Measurements from ENCODE around the gene ZHX3. TPM values are rescaled to one million over a fixed set of nuclear protein-coding genes. Genes with fewer than 3 reads are reported as not detected.

Gene ZHX3
- total RNA-seq, 1 donor from 2014 or later: 13.9 TPM

- Mint-ChIP-seq H3K4me1 (no peaks in the 10 kb centered on the region), H3K36me3 (peaks cover 28% of the 10 kb centered on the region), H3K9me3 (peaks cover 32% of the 10 kb centered on the region), H3K27me3 (ENCODE audit: low read depth) (no peaks in the 10 kb centered on the region), H3K27ac (no peak overlapping the region), H3K4me3 (no peak overlapping the region)
- TF ChIP-seq, protein P1, sequence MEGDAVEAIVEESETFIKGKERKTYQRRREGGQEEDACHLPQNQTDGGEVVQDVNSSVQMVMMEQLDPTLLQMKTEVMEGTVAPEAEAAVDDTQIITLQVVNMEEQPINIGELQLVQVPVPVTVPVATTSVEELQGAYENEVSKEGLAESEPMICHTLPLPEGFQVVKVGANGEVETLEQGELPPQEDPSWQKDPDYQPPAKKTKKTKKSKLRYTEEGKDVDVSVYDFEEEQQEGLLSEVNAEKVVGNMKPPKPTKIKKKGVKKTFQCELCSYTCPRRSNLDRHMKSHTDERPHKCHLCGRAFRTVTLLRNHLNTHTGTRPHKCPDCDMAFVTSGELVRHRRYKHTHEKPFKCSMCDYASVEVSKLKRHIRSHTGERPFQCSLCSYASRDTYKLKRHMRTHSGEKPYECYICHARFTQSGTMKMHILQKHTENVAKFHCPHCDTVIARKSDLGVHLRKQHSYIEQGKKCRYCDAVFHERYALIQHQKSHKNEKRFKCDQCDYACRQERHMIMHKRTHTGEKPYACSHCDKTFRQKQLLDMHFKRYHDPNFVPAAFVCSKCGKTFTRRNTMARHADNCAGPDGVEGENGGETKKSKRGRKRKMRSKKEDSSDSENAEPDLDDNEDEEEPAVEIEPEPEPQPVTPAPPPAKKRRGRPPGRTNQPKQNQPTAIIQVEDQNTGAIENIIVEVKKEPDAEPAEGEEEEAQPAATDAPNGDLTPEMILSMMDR (IDR thresholded peaks at IDR 0.05; ENCODE audit: unreplicated experiment): no peak
- no peak for DNase-seq (ENCODE audit: low spot score in 2 of 2, unreplicated experiment in 2 of 2)
Measured at GRCh38 chr20:41205313-41205712, 112.2 kb downstream of the ZHX3 start.

- no peak for DNase-seq (ENCODE audit: low spot score in 2 of 2, unreplicated experiment in 2 of 2)
- H3K9me3 Mint-ChIP-seq: peaks cover 36% of the 10 kb centered on the region
- H3K36me3 Mint-ChIP-seq: peaks cover 32% of the 10 kb centered on the region
- TF ChIP-seq, protein P1 (IDR thresholded peaks at IDR 0.05; ENCODE audit: unreplicated experiment): no peak
- H3K27me3 Mint-ChIP-seq (ENCODE audit: low read depth): no peaks in the 10 kb centered on the region
- H3K4me3 Mint-ChIP-seq: no peak overlapping the region
- no peaks in the 10 kb centered on the region for H3K4me1 Mint-ChIP-seq
- no peak overlapping the region for H3K27ac Mint-ChIP-seq
Measured at GRCh38 chr20:41204304-41205265, 112.9 kb downstream of the ZHX3 start.

DNA sequence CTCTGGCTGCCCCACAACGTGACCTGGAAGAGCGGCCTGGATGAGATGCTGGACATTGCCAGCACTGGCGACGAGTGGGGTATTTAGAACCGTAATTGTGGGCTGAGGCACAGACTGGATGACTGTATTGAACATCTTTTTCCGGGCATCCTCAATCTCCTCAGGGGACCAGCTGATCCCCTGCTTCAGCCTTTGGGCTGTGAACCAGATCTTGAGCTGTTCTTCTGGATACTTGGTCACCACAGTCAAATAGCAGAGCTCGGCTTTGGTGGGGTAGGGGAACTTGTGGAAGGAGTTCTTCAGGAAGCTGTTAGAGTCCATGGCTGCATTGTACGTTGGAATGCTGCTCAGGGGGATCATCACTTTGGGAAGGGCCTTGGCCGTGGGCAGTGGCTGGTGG is 113.9 kb downstream of the ZHX3 start:
- Mint-ChIP-seq H3K36me3 (peaks cover 37% of the 10 kb centered on the region), H3K9me3 (peaks cover 40% of the 10 kb centered on the region), H3K27ac (no peak overlapping the region), H3K27me3 (ENCODE audit: low read depth) (no peaks in the 10 kb centered on the region), H3K4me1 (no peaks in the 10 kb centered on the region), H3K4me3 (no peak overlapping the region)
- no peak for DNase-seq (ENCODE audit: low spot score in 2 of 2, unreplicated experiment in 2 of 2)
- TF ChIP-seq, protein P1 (IDR thresholded peaks at IDR 0.05; ENCODE audit: unreplicated experiment): no peak

- TF ChIP-seq, protein P1 (IDR thresholded peaks at IDR 0.05; ENCODE audit: unreplicated experiment): no peak
- H3K36me3 Mint-ChIP-seq: peaks cover 43% of the 10 kb centered on the region
Measured at GRCh38 chr20:41202426-41202825, 115.1 kb downstream of the ZHX3 start.

DNA sequence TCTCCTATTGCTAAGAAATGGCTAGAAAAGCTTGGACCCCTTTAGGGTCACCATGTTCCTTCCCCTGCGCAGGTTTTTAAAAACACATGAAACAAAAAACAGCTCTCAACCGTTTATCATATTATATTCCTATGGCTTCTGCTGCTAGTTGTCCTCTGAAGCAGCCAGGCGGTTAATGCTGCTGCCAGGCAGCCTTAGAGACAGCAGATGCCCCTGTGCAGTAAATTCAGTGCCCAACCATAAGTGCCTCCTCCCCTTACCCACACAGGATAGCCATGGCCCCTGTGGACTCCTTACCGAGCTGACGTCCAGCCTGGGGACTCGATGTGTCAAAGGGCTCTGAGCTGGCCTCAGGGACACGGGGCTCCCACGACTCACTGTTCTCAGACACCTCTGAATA is 115.8 kb downstream of the ZHX3 start:
- peaks cover 45% of the 10 kb centered on the region for H3K9me3 Mint-ChIP-seq
- TF ChIP-seq, protein P1 (IDR thresholded peaks at IDR 0.05; ENCODE audit: unreplicated experiment): no peak
- no peaks in the 10 kb centered on the region for H3K27me3 Mint-ChIP-seq (ENCODE audit: low read depth)
- no peak overlapping the region for H3K27ac Mint-ChIP-seq
- no peak overlapping the region for H3K4me3 Mint-ChIP-seq
- no peaks in the 10 kb centered on the region for H3K4me1 Mint-ChIP-seq
- DNase-seq (ENCODE audit: low spot score in 2 of 2, unreplicated experiment in 2 of 2): no peak
- H3K36me3 Mint-ChIP-seq: peaks cover 46% of the 10 kb centered on the region

More at GRCh38 chr20:41202426-41202825, 115.1 kb downstream of the ZHX3 start:
- H3K4me3 Mint-ChIP-seq: no peak overlapping the region
- no peak for DNase-seq (ENCODE audit: low spot score in 2 of 2, unreplicated experiment in 2 of 2)
- H3K27ac Mint-ChIP-seq: no peak overlapping the region
- peaks cover 42% of the 10 kb centered on the region for H3K9me3 Mint-ChIP-seq
- H3K27me3 Mint-ChIP-seq (ENCODE audit: low read depth): no peaks in the 10 kb centered on the region
- H3K4me1 Mint-ChIP-seq: no peaks in the 10 kb centered on the region
